Thyroid gland (tissue), 4 donors: ENCODE data around the gene B4GALT7. TPM values are rescaled to one million over a fixed set of nuclear protein-coding genes. Genes with fewer than 3 reads are reported as not detected.

Experiments
- total RNA-seq, 4 donors: library from RNA; depleted of rRNA; stranded (reverse); fragments of >200 nt; gene quantifications; one replicate each; pipeline ENCODE4 v1.2.3, GENCODE V29; 2016

B4GALT7 gene
- total RNA-seq, 4 donors from 2014 or later, result 27.9 to 47.2 (median 38.9) TPM

Other genes with a start within 250 kb of the B4GALT7 start
- 100 to 1,000 TPM; 309 to 465 (median 383) TPM for gene LMAN2, start 248.5 kb upstream of the B4GALT7 start, total RNA-seq
- 10 to 100 TPM; 22.9 to 42.7 (median 26.7) TPM for gene RGS14, start 242.2 kb upstream of the B4GALT7 start, total RNA-seq
- not detected for gene SLC34A1, start 215.7 kb upstream of the B4GALT7 start, total RNA-seq
- gene PFN3, start 199.5 kb upstream of the B4GALT7 start, total RNA-seq, result not detected
- 1 to 10 TPM in 2 of 4 donors, under 1 TPM in 1, not detected in 1; 0.42 to 2.6 (median 1.1) TPM for gene F12, start 190.6 kb upstream of the B4GALT7 start, total RNA-seq
- 10 to 100 TPM; 14.0 to 27.8 (median 18.8) TPM for gene GRK6, start 173.5 kb upstream of the B4GALT7 start, total RNA-seq
- gene PRR7, start 153.3 kb upstream of the B4GALT7 start, total RNA-seq, result 1 to 10 TPM; 1.4 to 4.7 (median 4.2) TPM
- 10 to 100 TPM; 61.4 to 98.8 (median 68.0) TPM for gene DBN1, start 126.5 kb upstream of the B4GALT7 start, total RNA-seq
- gene PDLIM7, start 102.5 kb upstream of the B4GALT7 start, total RNA-seq, result 10 to 100 TPM; 23.2 to 52.4 (median 34.8) TPM
- 1 to 10 TPM; 2.0 to 5.9 (median 3.5) TPM for gene DOK3, start 90.3 kb upstream of the B4GALT7 start, total RNA-seq
- gene DDX41, start 83.2 kb upstream of the B4GALT7 start, total RNA-seq, result 100 to 1,000 TPM; 119 to 170 (median 145) TPM
- gene FAM193B, start 45.6 kb upstream of the B4GALT7 start, total RNA-seq, result 10 to 100 TPM; 38.0 to 54.7 (median 46.6) TPM
- 100 to 1,000 TPM in 2 of 4 donors, 10 to 100 TPM in 2; 86.9 to 162 (median 115) TPM for gene TMED9, start 7.9 kb upstream of the B4GALT7 start, total RNA-seq
- gene FAM153A, start 182.8 kb downstream of the B4GALT7 start, total RNA-seq, result 10 to 100 TPM in 1 of 4 donors, 1 to 10 TPM in 1, under 1 TPM in 2; 0.46 to 11.4 (median 2.1) TPM